HG02885 (cell line): Measurements from ENCODE around the gene ATP4A.
A peak's percentile ranks its signal among the peaks of the same experiment; 100 is the strongest.

Source experiments
- ATAC-seq: cut with Tn5 transposase; IDR thresholded peaks from one replicate; pipeline ENCODE4 v1.9.1; 2021; ENCODE audit warnings: mild to moderate bottlenecking; ENCODE audit not compliant: unreplicated experiment, poor library complexity

Gene ATP4A

GRCh38 chr19:35566738-35567137, 3.3 kb upstream of the ATP4A start:
- ATAC-seq, result no peak

GRCh38 chr19:35565016-35565856, 1.8 kb upstream of the ATP4A start:
- no peak for ATAC-seq

GRCh38 chr19:35562776-35563175, 682 bp downstream of the ATP4A start:
- no peak for ATAC-seq

GRCh38 chr19:35562336-35562735, 1.1 kb downstream of the ATP4A start:
- no peak for ATAC-seq

GRCh38 chr19:35561436-35561835, 2.0 kb downstream of the ATP4A start:
- ATAC-seq, result no peak

- no peak for ATAC-seq
These were observed 2.8 kb downstream of the ATP4A start for GRCh38 chr19:35560677-35561076.

GRCh38 chr19:35560271-35560670, 3.2 kb downstream of the ATP4A start:
- no peak for ATAC-seq

GRCh38 chr19:35559781-35560180, 3.7 kb downstream of the ATP4A start:
- no peak for ATAC-seq

GRCh38 chr19:35559281-35559659, 4.2 kb downstream of the ATP4A start:
- peak; percentile 65 for ATAC-seq

- no peak for ATAC-seq
These were observed 4.8 kb downstream of the ATP4A start for GRCh38 chr19:35558400-35559280.

- no peak for ATAC-seq
These were observed 5.7 kb downstream of the ATP4A start for GRCh38 chr19:35557539-35558399.

- ATAC-seq, result no peak
These were observed 6.5 kb downstream of the ATP4A start for GRCh38 chr19:35556846-35557538.

- no peak for ATAC-seq
These were observed 7.3 kb downstream of the ATP4A start for GRCh38 chr19:35556025-35556590.

- ATAC-seq, result no peak
These were observed 8.0 kb downstream of the ATP4A start for GRCh38 chr19:35555301-35556005.

- ATAC-seq, result no peak
These were observed 9.4 kb downstream of the ATP4A start for GRCh38 chr19:35554076-35554475.

GRCh38 chr19:35553385-35554000, 10.0 kb downstream of the ATP4A start:
- ATAC-seq, result no peak

- ATAC-seq, result no peak
These were observed 10.7 kb downstream of the ATP4A start for GRCh38 chr19:35552534-35553384.
